Endothelial cell of umbilical vein (primary cell): ENCODE data around the gene COX6B1. TPM values are rescaled to one million over a fixed set of nuclear protein-coding genes. Genes with fewer than 3 reads are reported as not detected.

ENCODE experiments used
- BruUV-seq: library from RNA; stranded (reverse); fragments of 400-500 nt; replicated peaks from 2 replicates; lab custom pipeline; 2021; lab: Mats Ljungman, UMichigan
- CTCF ChIA-PET: fragments of 300-600, 350-600 bp; sonication (Branson Sonifier 250); formaldehyde crosslinking; loops from one replicate; lab custom pipeline; 2021; ENCODE audit warnings: antibody characterized with exemption, inconsistent platforms; lab: Charles Lee
- POLR2A ChIA-PET: fragments of 300-600, 350-600 bp; sonication (Branson Sonifier 250); formaldehyde crosslinking; loops from one replicate; lab custom pipeline; 2021; ENCODE audit warnings: antibody characterized with exemption, inconsistent platforms; lab: Charles Lee
- DNase-seq: peaks from one replicate; pipeline ENCODE4 v3.0.0-alpha.2; 2011; ENCODE audit warnings: low read depth, low spot score
- FAIRE-seq: peaks from 2 replicates; lab custom pipeline; 2011; peaks lifted over from hg19 to GRCh38; lab: Jason Lieb, UNC
- H2AFZ ChIP-seq: 2 replicates; pipeline ENCODE4 v1.6.0; 2012; ENCODE audit warnings: low read depth, low read length, control low read depth, inconsistent platforms
- H3K27ac ChIP-seq: 2 replicates; pipeline ENCODE4 v1.5.1; 2011; ENCODE audit warnings: low read depth, mild to moderate bottlenecking, control low read depth, low read length, moderate library complexity; ENCODE audit not compliant: insufficient read depth
- H3K27me3 ChIP-seq, 2 experiments: 2 replicates each; pipeline versions ENCODE4 v1.6.0 to v1.6.1; 2011; ENCODE audit warnings: low read length in 2 of 2, mixed read lengths in 1 of 2; ENCODE audit not compliant: control insufficient read depth in 2 of 2, insufficient read depth in 2 of 2
- H3K36me3 ChIP-seq, 2 experiments: 2 replicates in 1 of 2; 3 replicates in 1 of 2; pipeline ENCODE4 v1.5.1; 2011; ENCODE audit warnings: low read length in 2 of 2, mild to moderate bottlenecking in 1 of 2, moderate library complexity in 1 of 2; ENCODE audit not compliant: control insufficient read depth in 2 of 2, insufficient read depth in 2 of 2; ENCODE audit errors: extremely low read depth in 1 of 2
- H3K4me1 ChIP-seq: 3 replicates; pipeline ENCODE4 v1.5.1; 2011; ENCODE audit warnings: mild to moderate bottlenecking, low read length; ENCODE audit not compliant: control insufficient read depth, insufficient read depth; ENCODE audit errors: extremely low read depth
- H3K4me2 ChIP-seq: 2 replicates; pipeline ENCODE4 v1.6.1; 2011; ENCODE audit warnings: low read length, control low read depth, mixed read lengths; ENCODE audit not compliant: insufficient read depth
- H3K4me3 ChIP-seq, 3 experiments: fragments of 200-600 bp in 1 of 3; sonication (generic), shearing (Covaris generic) in 1 of 3; replicated peaks in 1 of 3; 2 replicates each; pipeline ENCODE4 v1.5.1; 2011 to 2016; ENCODE audit warnings: control low read depth in 3 of 3, low read length in 3 of 3, mild to moderate bottlenecking in 2 of 3, inconsistent platforms in 1 of 3, low read depth in 1 of 3, moderate library complexity in 1 of 3; ENCODE audit not compliant: insufficient read depth in 1 of 3
- H3K79me2 ChIP-seq: 2 replicates; pipeline ENCODE4 v1.6.0; 2012; ENCODE audit warnings: low read length, inconsistent platforms; ENCODE audit not compliant: control insufficient read depth, insufficient read depth
- H3K9ac ChIP-seq: replicated peaks from 2 replicates; pipeline ENCODE3; 2011; ENCODE audit warnings: low read length, control low read depth; ENCODE audit not compliant: insufficient read depth; ENCODE audit errors: extremely low read depth
- H3K9me1 ChIP-seq: replicated peaks from 3 replicates; pipeline ENCODE4 v1.6.0; 2011; ENCODE audit warnings: mild to moderate bottlenecking, low read length; ENCODE audit not compliant: control insufficient read depth, insufficient read depth; ENCODE audit errors: extremely low read depth
- H3K9me3 ChIP-seq: replicated peaks from 2 replicates; pipeline ENCODE4 v1.5.1; 2012; ENCODE audit warnings: low read length, inconsistent platforms; ENCODE audit not compliant: control insufficient read depth, insufficient read depth
- H4K20me1 ChIP-seq: replicated peaks from 2 replicates; pipeline ENCODE3; 2011; ENCODE audit warnings: mild to moderate bottlenecking, low read length; ENCODE audit not compliant: control insufficient read depth, insufficient read depth; ENCODE audit errors: extremely low read depth
- EZH2 ChIP-seq: IDR thresholded peaks from 2 replicates; pipeline ENCODE4 v1.6.1; 2012; ENCODE audit warnings: borderline replicate concordance, low read depth, mild to moderate bottlenecking, moderate library complexity, low read length, inconsistent platforms; ENCODE audit not compliant: severe bottlenecking
- FOS ChIP-seq: IDR thresholded peaks from 2 replicates; pipeline ENCODE4 v1.6.1; 2011; ENCODE audit warnings: mild to moderate bottlenecking, low read length, moderate library complexity, borderline replicate concordance; ENCODE audit not compliant: insufficient read depth
- GATA2 ChIP-seq: IDR thresholded peaks from 2 replicates; pipeline ENCODE4 v1.7.0; 2011; ENCODE audit warnings: low read depth, mild to moderate bottlenecking, moderate library complexity, mixed read lengths, low read length; ENCODE audit not compliant: insufficient read length, insufficient read depth
- JUN ChIP-seq: IDR thresholded peaks from 2 replicates; pipeline ENCODE4 v1.6.1; 2011; ENCODE audit warnings: borderline replicate concordance, low read depth; ENCODE audit not compliant: insufficient read length, insufficient read depth
- MAX ChIP-seq: IDR thresholded peaks from 2 replicates; pipeline ENCODE4 v1.6.1; 2011; ENCODE audit not compliant: insufficient read depth, insufficient read length
- MYC ChIP-seq: IDR thresholded peaks from one replicate; pipeline ENCODE4 v1.6.1; 2011; ENCODE audit warnings: mild to moderate bottlenecking, low read depth, low read length
- POLR2A ChIP-seq: IDR thresholded peaks from 2 replicates; pipeline ENCODE4 v1.6.1; 2012; ENCODE audit warnings: low read depth, mild to moderate bottlenecking, control low read depth, low read length
- POLR2AphosphoS5 ChIP-seq: IDR thresholded peaks from 2 replicates; pipeline ENCODE4 v1.6.1; 2012; ENCODE audit warnings: low read depth, mild to moderate bottlenecking, control low read depth, low read length, moderate library complexity; ENCODE audit not compliant: insufficient read depth
- dilution Hi-C: fragments of 300-500 bp; cut with MboI; formaldehyde crosslinking; loops from one replicate; pipeline ENCODE4 v1.15.0; 2019; ENCODE audit warnings: low sequenced_read_pairs; ENCODE audit not compliant: extremely low pct_ligation_motif_present
- intact Hi-C: fragments of 100-400 bp; cut with micrococcal nuclease; formaldehyde crosslinking; loops from one replicate; pipeline ENCODE4 v1.10.0; 2022
- polyA plus RNA-seq, 4 experiments: library from polyadenylated mRNA; depleted of rRNA in 3 of 4; stranded (reverse) in 3 of 4; unstranded in 1 of 4; fragments of >200 nt; gene quantifications; 2 replicates each; pipeline versions ENCODE4 v1.2.1 to v1.2.3, GENCODE V29; 2011 to 2012; ENCODE audit warnings: missing spikeins in 1 of 4
- total RNA-seq: library from RNA; stranded (reverse); gene quantifications from 2 replicates; pipeline ENCODE4 v1.2.3, GENCODE V29; 2021
- TF ChIP-seq, protein P1 (sequence below), 2 donors: IDR thresholded peaks; 1 replicate in 1 of 2; 2 replicates in 1 of 2; pipeline ENCODE4 v1.5.1; 2011; ENCODE audit warnings: low read length in 2 of 2, mild to moderate bottlenecking in 2 of 2, moderate library complexity in 2 of 2, control low read depth in 1 of 2, inconsistent platforms in 1 of 2, low read depth in 1 of 2; ENCODE audit not compliant: insufficient read depth in 1 of 2; ENCODE audit errors: extremely low read depth in 1 of 2

The COX6B1 gene
- total and polyA plus RNA-seq, 2 donors (not counting 3 experiments of a cell fraction or from before 2014, with no cell fraction given) = 327 to 692 TPM

DNA sequence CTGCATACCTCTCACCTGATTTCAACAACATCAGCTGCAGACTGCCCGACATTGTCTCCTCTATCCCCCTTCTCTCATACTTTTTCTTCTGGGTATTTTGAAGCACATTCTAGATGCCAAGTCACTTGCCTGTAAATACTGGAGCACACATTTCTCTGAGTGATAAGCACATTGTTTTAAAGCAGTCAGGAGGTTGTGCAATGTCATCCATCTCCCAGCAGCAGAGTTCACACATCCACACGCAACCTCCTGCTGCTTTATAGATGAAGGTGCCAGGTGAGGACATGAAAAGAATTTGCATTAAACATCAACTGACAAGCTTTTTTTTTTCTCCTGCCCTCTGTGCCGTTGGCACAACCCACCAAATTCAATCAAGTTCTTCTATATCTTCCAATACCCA, 23.7 kb downstream of the COX6B1 start:
- dilution Hi-C loops = no loop called here
- no peak for FAIRE-seq
- ChIA-PET POLR2A (interaction anchor here (0.6 kb wide), 1 partner anchor 28 kb away, joined by 4 read pairs; no protein-coding TSS in a partner anchor), CTCF (no interaction called here)
- Histone ChIP-seq H3K27me3 (peaks cover 2 to 6% of the 10 kb centered on the region in 2 experiments), H3K9ac (no peak overlapping the region), H3K9me3 (no peaks in the 10 kb centered on the region), H3K9me1 (no peaks in the 10 kb centered on the region), H3K4me1 (no peaks in the 10 kb centered on the region), H4K20me1 (no peaks in the 10 kb centered on the region), H3K4me2 (no peak overlapping the region), H2AFZ (no peak overlapping the region), H3K79me2 (no peaks in the 10 kb centered on the region), H3K4me3 (no peak overlapping the region), H3K27ac (no peak overlapping the region), H3K36me3 (no peaks in the 10 kb centered on the region)
- TF ChIP-seq POLR2AphosphoS5 (no peak), GATA2 (no peak), MAX (no peak), MYC (no peak), POLR2A (no peak), JUN (no peak), EZH2 (no peak), FOS (no peak)
- TF ChIP-seq, protein P1, sequence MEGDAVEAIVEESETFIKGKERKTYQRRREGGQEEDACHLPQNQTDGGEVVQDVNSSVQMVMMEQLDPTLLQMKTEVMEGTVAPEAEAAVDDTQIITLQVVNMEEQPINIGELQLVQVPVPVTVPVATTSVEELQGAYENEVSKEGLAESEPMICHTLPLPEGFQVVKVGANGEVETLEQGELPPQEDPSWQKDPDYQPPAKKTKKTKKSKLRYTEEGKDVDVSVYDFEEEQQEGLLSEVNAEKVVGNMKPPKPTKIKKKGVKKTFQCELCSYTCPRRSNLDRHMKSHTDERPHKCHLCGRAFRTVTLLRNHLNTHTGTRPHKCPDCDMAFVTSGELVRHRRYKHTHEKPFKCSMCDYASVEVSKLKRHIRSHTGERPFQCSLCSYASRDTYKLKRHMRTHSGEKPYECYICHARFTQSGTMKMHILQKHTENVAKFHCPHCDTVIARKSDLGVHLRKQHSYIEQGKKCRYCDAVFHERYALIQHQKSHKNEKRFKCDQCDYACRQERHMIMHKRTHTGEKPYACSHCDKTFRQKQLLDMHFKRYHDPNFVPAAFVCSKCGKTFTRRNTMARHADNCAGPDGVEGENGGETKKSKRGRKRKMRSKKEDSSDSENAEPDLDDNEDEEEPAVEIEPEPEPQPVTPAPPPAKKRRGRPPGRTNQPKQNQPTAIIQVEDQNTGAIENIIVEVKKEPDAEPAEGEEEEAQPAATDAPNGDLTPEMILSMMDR (IDR thresholded peaks at IDR 0.05; ENCODE audit: extremely low read depth in 1 of 2, insufficient read depth in 1 of 2, low read depth in 1 of 2, low read length in 2 of 2) = no peak
- intact Hi-C loops = no loop called here
- no peak for DNase-seq
- no TSS peak for BruUV-seq
